ENCODE measurements around the gene ZFP36L1. TPM values are rescaled to one million over a fixed set of nuclear protein-coding genes. Genes with fewer than 3 reads are reported as not detected.

The ZFP36L1 gene
- total and polyA plus RNA-seq, 10 of the 15 experiments (the other 5 are each of a cell fraction or from before 2014, with no cell fraction given) = 22.0 to 184 (median 66.1) TPM

- TF ChIP-seq ZNF592 (IDR thresholded peaks at IDR 0.05) = 0 out of 2 replicates have a peak, but pooled peaks have one; percentile 26
- peak; percentile 10 to 43; a peak in 2 of 4 replicates for TF ChIP-seq BHLHE40 (IDR thresholded peaks at IDR 0.05; ENCODE audit: borderline replicate concordance in 1 of 2, low read depth in 2 of 2, low read length in 1 of 2)
- no peak for TF ChIP-seq CEBPB (IDR thresholded peaks at IDR 0.05; ENCODE audit: borderline replicate concordance in 1 of 2, low read depth in 2 of 2, low read length in 2 of 2)
- TF ChIP-seq NFXL1 (IDR thresholded peaks at IDR 0.05; ENCODE audit: borderline replicate concordance) = no peak
- TF ChIP-seq ETV6 (conservative IDR thresholded peaks at IDR 0.05 in 1 of 2, IDR thresholded peaks at IDR 0.05 in 1 of 2; ENCODE audit: borderline replicate concordance in 1 of 2, low read depth in 1 of 2) = no peak
- TF ChIP-seq STAT1 (conservative IDR thresholded peaks at IDR 0.05) = no peak
- TF ChIP-seq ATF3 (IDR thresholded peaks at IDR 0.05; ENCODE audit: borderline replicate concordance, extremely low read depth, low read depth, low read length) = no peak
- no peak for TF ChIP-seq NFYB (IDR thresholded peaks at IDR 0.05; ENCODE audit: insufficient read depth, low read depth, low read length)
- TF ChIP-seq TCF3 (IDR thresholded peaks at IDR 0.05; ENCODE audit: borderline replicate concordance, insufficient read depth, low read depth, low read length) = no peak
- TF ChIP-seq MLLT1 (IDR thresholded peaks at IDR 0.05) = 0 out of 2 replicates have a peak, but pooled peaks have one; percentile 14
- no peak for TF ChIP-seq ESRRA (IDR thresholded peaks at IDR 0.05; ENCODE audit: low read length)
- 0 out of 2 replicates have a peak, but pooled peaks have one; percentile 44 for TF ChIP-seq WRNIP1 (IDR thresholded peaks at IDR 0.05; ENCODE audit: borderline replicate concordance, low read depth, low read length)
- peak; percentile 86 for TF ChIP-seq ZBTB11 (CRISPR knock-in tag; IDR thresholded peaks at IDR 0.05)
- TF ChIP-seq HCFC1 (IDR thresholded peaks at IDR 0.05; ENCODE audit: low read length) = peak; percentile 52
- TF ChIP-seq YY1 (IDR thresholded peaks at IDR 0.05; ENCODE audit: low read depth, low read length) = peak; percentile 74
- peak; percentile 21 for TF ChIP-seq MYC (IDR thresholded peaks at IDR 0.05; ENCODE audit: insufficient read depth, insufficient read length, insufficient replicate concordance, low read length, severe bottlenecking)
- no peak for TF ChIP-seq EGR1 (IDR thresholded peaks at IDR 0.05; ENCODE audit: borderline replicate concordance in 1 of 2, low read depth in 2 of 2, low read length in 2 of 2)
- no peak for TF ChIP-seq RFX5 (IDR thresholded peaks at IDR 0.05; ENCODE audit: low read depth, low read length)
Observed at GRCh38 chr14:68824517-68825347, 31.9 kb upstream of the ZFP36L1 start (continued).

Data from GM12878 (cell line).